Endodermal cell (in vitro differentiated cells): Measurements from ENCODE around the gene NTRK2. TPM values are rescaled to one million over a fixed set of nuclear protein-coding genes. Genes with fewer than 3 reads are reported as not detected.

Source experiments
- DNase-seq: peaks from one replicate; pipeline ENCODE4 v3.0.0-alpha.2; 2017
- H3K27ac ChIP-seq: 2 replicates; pipeline ENCODE4 v1.5.1; 2013; ENCODE audit warnings: mild to moderate bottlenecking, low read depth, low read length, moderate library complexity
- H3K27me3 ChIP-seq: 2 replicates; pipeline ENCODE4 v1.6.1; 2013; ENCODE audit warnings: mild to moderate bottlenecking, low read length, moderate library complexity; ENCODE audit not compliant: insufficient read depth, control insufficient read depth, poor library complexity, severe bottlenecking
- H3K36me3 ChIP-seq: 2 replicates; pipeline ENCODE4 v1.7.0; 2013; ENCODE audit warnings: mild to moderate bottlenecking, low read length, moderate library complexity; ENCODE audit not compliant: control insufficient read depth, insufficient read depth
- H3K4me1 ChIP-seq: one replicate; pipeline ENCODE4 v1.7.0; 2013; ENCODE audit warnings: low read length; ENCODE audit not compliant: control insufficient read depth, insufficient read depth
- H3K4me3 ChIP-seq: 2 replicates; pipeline ENCODE4 v1.5.1; 2013; ENCODE audit warnings: mild to moderate bottlenecking, low read length, moderate library complexity
- H3K9ac ChIP-seq: 2 replicates; pipeline ENCODE4 v1.6.1; 2013; ENCODE audit warnings: mild to moderate bottlenecking, low read length, moderate library complexity; ENCODE audit not compliant: poor library complexity, severe bottlenecking; ENCODE audit errors: extremely low read depth
- H3K9me3 ChIP-seq: 2 replicates; pipeline ENCODE4 v1.6.1; 2013; ENCODE audit warnings: mild to moderate bottlenecking, low read length, moderate library complexity; ENCODE audit not compliant: control insufficient read depth
- H3K27ac Mint-ChIP-seq: 2 replicates; pipeline ENCODE4 v1.8.0; 2020; ENCODE audit warnings: mixed read lengths
- H3K27me3 Mint-ChIP-seq: 2 replicates; pipeline ENCODE4 v1.8.0; 2021; ENCODE audit warnings: mild to moderate bottlenecking, mixed read lengths; ENCODE audit not compliant: insufficient read depth
- H3K36me3 Mint-ChIP-seq: 2 replicates; pipeline ENCODE4 v1.8.0; 2020; ENCODE audit warnings: low read depth, mixed read lengths
- H3K4me1 Mint-ChIP-seq: 2 replicates; pipeline ENCODE4 v1.8.0; 2020; ENCODE audit warnings: mixed read lengths
- H3K4me3 Mint-ChIP-seq: 2 replicates; pipeline ENCODE4 v1.8.0; 2020; ENCODE audit warnings: mild to moderate bottlenecking, moderate library complexity, mixed read lengths
- H3K9me3 Mint-ChIP-seq: 2 replicates; pipeline ENCODE4 v1.8.0; 2020; ENCODE audit warnings: mild to moderate bottlenecking, mixed read lengths
- WGBS, 2 experiments: methylation state at CpG; one replicate each; pipeline versions ENCODE4 v1.1.5 to v1.1.7; 2013; ENCODE audit warnings: missing lambda C conversion rate in 2 of 2, mixed read lengths in 1 of 2; ENCODE audit not compliant: insufficient coverage in 1 of 2, insufficient read length in 1 of 2; 5-methylcytosine and 5-hydroxymethylcytosine counted together
- total RNA-seq, 2 donors: library from RNA; stranded (reverse); fragmentation: NEBNext Ultra II Directional in 1 of 2; extraction: Animal tissue kit (Norgen Biotek cat#: 25700) in 1 of 2; gene quantifications; 2 replicates in 1 of 2; 3 replicates in 1 of 2; pipeline ENCODE4 v1.2.1, GENCODE V29; 2021
- TF ChIP-seq, protein P1 (sequence below): fragments of 200-600 bp; sonication (generic); conservative IDR thresholded peaks from 2 replicates; pipeline ENCODE4 v1.5.0; 2021; ENCODE audit warnings: antibody characterized with exemption, mild to moderate bottlenecking

NTRK2 gene
- total RNA-seq, 2 donors from 2014 or later = 0.09 to 0.18 TPM

DNA sequence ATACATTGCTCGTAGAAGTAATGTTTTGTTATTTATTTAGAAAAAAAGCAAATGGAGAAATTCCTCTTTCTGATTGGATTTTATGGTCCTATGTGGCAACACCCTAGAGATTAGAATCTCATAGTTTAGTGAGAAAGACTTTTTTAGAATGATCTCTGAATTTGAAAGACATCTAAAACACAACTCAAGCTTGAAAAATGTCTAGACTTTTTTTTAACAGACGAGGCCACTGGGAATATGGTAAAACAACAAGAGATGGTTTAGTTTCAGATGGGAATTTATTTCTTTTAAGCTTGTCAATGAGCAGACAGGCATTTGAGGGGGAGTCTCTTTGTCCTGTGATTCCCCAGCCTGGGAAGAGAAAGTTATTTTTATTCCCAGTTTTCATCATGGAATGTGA is 122.1 kb downstream of the NTRK2 start:
- WGBS, 2 experiments = 94 to 100% methylated on average over 1 to 2 of the region's 2 CpGs
- Histone ChIP-seq H3K27ac (peak overlapping the region; percentile 2), H3K4me1 (no peaks in the 10 kb centered on the region), H3K36me3 (no peaks in the 10 kb centered on the region), H3K9me3 (no peaks in the 10 kb centered on the region), H3K9ac (no peak overlapping the region), H3K4me3 (no peak overlapping the region), H3K27me3 (no peaks in the 10 kb centered on the region)
- no peaks in the 10 kb centered on the region for H3K9me3 Mint-ChIP-seq
- H3K27ac Mint-ChIP-seq = no peak overlapping the region
- H3K4me3 Mint-ChIP-seq = no peak overlapping the region
- TF ChIP-seq, protein P1, sequence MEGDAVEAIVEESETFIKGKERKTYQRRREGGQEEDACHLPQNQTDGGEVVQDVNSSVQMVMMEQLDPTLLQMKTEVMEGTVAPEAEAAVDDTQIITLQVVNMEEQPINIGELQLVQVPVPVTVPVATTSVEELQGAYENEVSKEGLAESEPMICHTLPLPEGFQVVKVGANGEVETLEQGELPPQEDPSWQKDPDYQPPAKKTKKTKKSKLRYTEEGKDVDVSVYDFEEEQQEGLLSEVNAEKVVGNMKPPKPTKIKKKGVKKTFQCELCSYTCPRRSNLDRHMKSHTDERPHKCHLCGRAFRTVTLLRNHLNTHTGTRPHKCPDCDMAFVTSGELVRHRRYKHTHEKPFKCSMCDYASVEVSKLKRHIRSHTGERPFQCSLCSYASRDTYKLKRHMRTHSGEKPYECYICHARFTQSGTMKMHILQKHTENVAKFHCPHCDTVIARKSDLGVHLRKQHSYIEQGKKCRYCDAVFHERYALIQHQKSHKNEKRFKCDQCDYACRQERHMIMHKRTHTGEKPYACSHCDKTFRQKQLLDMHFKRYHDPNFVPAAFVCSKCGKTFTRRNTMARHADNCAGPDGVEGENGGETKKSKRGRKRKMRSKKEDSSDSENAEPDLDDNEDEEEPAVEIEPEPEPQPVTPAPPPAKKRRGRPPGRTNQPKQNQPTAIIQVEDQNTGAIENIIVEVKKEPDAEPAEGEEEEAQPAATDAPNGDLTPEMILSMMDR = no peak
- no peaks in the 10 kb centered on the region for H3K4me1 Mint-ChIP-seq
- no peaks in the 10 kb centered on the region for H3K36me3 Mint-ChIP-seq
- no peak for DNase-seq
- peaks cover 5% of the 10 kb centered on the region for H3K27me3 Mint-ChIP-seq

DNA sequence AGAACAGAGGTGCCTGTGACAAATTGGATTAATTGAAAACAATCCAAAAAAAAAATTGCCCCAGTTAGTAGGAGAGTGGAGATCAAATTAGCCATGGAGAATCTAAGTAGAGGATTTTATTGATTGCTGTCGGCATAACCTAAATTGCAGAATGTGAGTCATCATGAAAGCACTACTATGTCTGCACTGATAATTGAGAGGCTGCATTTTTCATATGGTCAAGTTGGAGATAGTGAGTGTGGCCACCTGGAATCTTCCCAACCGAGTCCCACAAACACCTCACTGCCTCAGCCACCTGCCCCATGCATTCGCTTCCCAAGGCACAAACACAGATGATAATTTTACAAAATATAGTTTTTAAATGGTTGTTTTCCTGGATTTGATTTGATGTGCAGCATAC is 123.7 kb downstream of the NTRK2 start:
- no peak overlapping the region for H3K27ac Mint-ChIP-seq
- TF ChIP-seq, protein P1 = no peak
- no peaks in the 10 kb centered on the region for H3K9me3 Mint-ChIP-seq

DNA sequence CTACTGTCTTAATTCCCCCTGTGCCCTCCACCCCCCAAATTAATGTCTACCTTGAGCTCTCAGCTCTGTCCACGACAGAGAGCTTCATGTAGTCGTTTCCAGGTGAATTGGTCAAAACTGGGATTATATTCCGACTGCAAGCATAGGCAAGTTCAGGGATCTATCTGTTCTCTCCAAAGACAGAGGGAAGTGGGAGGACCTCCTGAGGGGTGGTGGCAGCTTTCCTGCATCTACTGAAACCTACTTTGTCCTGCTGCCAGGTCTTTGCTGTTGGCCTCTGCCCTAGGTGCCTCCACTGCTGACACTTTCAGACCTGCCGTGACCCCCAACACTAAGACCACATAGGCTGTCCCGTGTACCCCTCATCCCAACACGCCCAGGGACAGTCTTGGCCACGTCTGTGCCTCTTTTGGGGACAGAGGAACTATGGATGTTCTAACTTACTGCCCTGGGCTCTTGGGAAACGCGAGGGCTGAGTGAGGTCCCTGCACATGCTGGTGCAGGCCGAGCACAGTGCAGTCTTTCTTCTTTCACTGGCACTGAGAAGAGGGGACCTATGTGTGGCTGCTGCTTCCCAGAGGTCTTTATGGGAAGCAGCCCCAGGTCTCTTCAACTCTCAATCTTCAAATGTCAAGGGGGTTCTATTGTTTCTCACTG is 125.6 kb downstream of the NTRK2 start:
- Histone ChIP-seq H3K27me3 (no peaks in the 10 kb centered on the region), H3K27ac (no peak overlapping the region), H3K4me3 (no peak overlapping the region), H3K9me3 (no peaks in the 10 kb centered on the region), H3K9ac (no peak overlapping the region), H3K36me3 (no peaks in the 10 kb centered on the region), H3K4me1 (no peaks in the 10 kb centered on the region)
- Mint-ChIP-seq H3K4me1 (peaks cover 8% of the 10 kb centered on the region), H3K9me3 (no peaks in the 10 kb centered on the region), H3K27me3 (no peaks in the 10 kb centered on the region), H3K36me3 (no peaks in the 10 kb centered on the region), H3K27ac (no peak overlapping the region), H3K4me3 (no peak overlapping the region)
- TF ChIP-seq, protein P1 = no peak
- DNase-seq = no peak
- 85 to 86% methylated on average over 9 to 10 of the region's 10 CpGs for WGBS, 2 experiments

More for the DNA sequence above, 123.7 kb downstream of the NTRK2 start:
- no peak for DNase-seq
- H3K9me3 ChIP-seq = no peaks in the 10 kb centered on the region
- H3K27me3 ChIP-seq = no peaks in the 10 kb centered on the region
- H3K36me3 ChIP-seq = no peaks in the 10 kb centered on the region
- Mint-ChIP-seq H3K27me3 (peaks cover 5% of the 10 kb centered on the region), H3K4me3 (no peak overlapping the region), H3K36me3 (no peaks in the 10 kb centered on the region), H3K4me1 (peaks cover 4% of the 10 kb centered on the region)
- no peak overlapping the region for H3K9ac ChIP-seq
- H3K4me1 ChIP-seq = no peaks in the 10 kb centered on the region
- no peak overlapping the region for H3K27ac ChIP-seq
- WGBS, 2 experiments = 87 to 100% methylated on average over 1 to 2 of the region's 3 CpGs
- no peak overlapping the region for H3K4me3 ChIP-seq
